Naive thymus-derived CD4-positive, alpha-beta T cell (primary cell): ENCODE data around the gene CIAO1. TPM values are rescaled to one million over a fixed set of nuclear protein-coding genes. Genes with fewer than 3 reads are reported as not detected.
"Not testable (repeated sequence)": the region's sequence is repeated elsewhere in the genome, so short reads cannot be mapped to it uniquely, and the experiment has no call there.

ENCODE experiments used
- ATAC-seq: fragments of 150-1000 bp; cut with Tn5 transposase; 2 replicates; pipeline ENCODE4 v1.10.0; 2021; ENCODE audit warnings: mild to moderate bottlenecking, moderate library complexity
- CTCF ChIA-PET: fragments of 350-600 bp; sonication (Branson Sonifier 250); formaldehyde crosslinking; loops from one replicate; lab custom pipeline; 2021; ENCODE audit warnings: antibody characterized with exemption; lab: Charles Lee
- POLR2A ChIA-PET: fragments of 350-600 bp; sonication (Branson Sonifier 250); formaldehyde crosslinking; loops from one replicate; lab custom pipeline; 2021; ENCODE audit warnings: antibody characterized with exemption, inconsistent platforms; lab: Charles Lee
- DNase-seq, 9 donors: peaks; one replicate each; pipeline versions ENCODE4 v3.0.0 to v3.0.0-alpha.2; 2020 to 2022; ENCODE audit warnings: mixed read lengths in 1 of 9
- H3K27ac ChIP-seq: one replicate; pipeline ENCODE4 v1.7.0; 2013; ENCODE audit warnings: mild to moderate bottlenecking, low read depth, low read length, moderate library complexity
- H3K27me3 ChIP-seq, 2 donors: one replicate each; pipeline ENCODE4 v1.7.0; 2013; ENCODE audit warnings: low read length in 2 of 2, mild to moderate bottlenecking in 2 of 2, moderate library complexity in 2 of 2; ENCODE audit not compliant: control insufficient read depth in 2 of 2, insufficient read depth in 2 of 2
- H3K36me3 ChIP-seq, 3 experiments: 1 replicate in 2 of 3; 2 replicates in 1 of 3; pipeline ENCODE4 v1.7.0; 2013; ENCODE audit warnings: low read length in 3 of 3, mild to moderate bottlenecking in 3 of 3, moderate library complexity in 1 of 3; ENCODE audit not compliant: insufficient read depth in 3 of 3, control insufficient read depth in 2 of 3
- H3K4me1 ChIP-seq, 2 donors: one replicate each; pipeline ENCODE4 v1.7.0; 2013; ENCODE audit warnings: low read length in 2 of 2, mild to moderate bottlenecking in 2 of 2, moderate library complexity in 1 of 2; ENCODE audit not compliant: control insufficient read depth in 2 of 2, insufficient read depth in 2 of 2
- H3K4me3 ChIP-seq: 2 replicates; pipeline ENCODE4 v1.7.0; 2013; ENCODE audit warnings: mild to moderate bottlenecking, low read length
- H3K9me3 ChIP-seq, 3 experiments: 1 replicate in 2 of 3; 2 replicates in 1 of 3; pipeline ENCODE4 v1.7.0; 2013; ENCODE audit warnings: low read length in 3 of 3; ENCODE audit not compliant: control insufficient read depth in 2 of 3
- H3K27ac Mint-ChIP-seq, 9 donors: one replicate each; pipeline ENCODE4 v1.8.0; 2020 to 2022; ENCODE audit warnings: mixed read lengths in 9 of 9, mild to moderate bottlenecking in 8 of 9, moderate library complexity in 5 of 9, inconsistent platforms in 2 of 9
- H3K27me3 Mint-ChIP-seq, 5 donors: one replicate each; pipeline ENCODE4 v1.8.0; 2021 to 2022; ENCODE audit warnings: mixed read lengths in 5 of 5, mild to moderate bottlenecking in 1 of 5
- H3K36me3 Mint-ChIP-seq, 5 donors: one replicate each; pipeline ENCODE4 v1.8.0; 2020 to 2022; ENCODE audit warnings: mixed read lengths in 5 of 5, mild to moderate bottlenecking in 3 of 5, inconsistent platforms in 1 of 5
- H3K4me1 Mint-ChIP-seq, 7 donors: one replicate each; pipeline ENCODE4 v1.8.0; 2020 to 2022; ENCODE audit warnings: mixed read lengths in 7 of 7, mild to moderate bottlenecking in 3 of 7, inconsistent platforms in 1 of 7
- H3K4me3 Mint-ChIP-seq, 10 donors: one replicate each; pipeline ENCODE4 v1.8.0; 2020 to 2022; ENCODE audit warnings: mild to moderate bottlenecking in 10 of 10, mixed read lengths in 10 of 10, moderate library complexity in 6 of 10, inconsistent platforms in 2 of 10
- H3K9me3 Mint-ChIP-seq, 11 donors: one replicate each; pipeline ENCODE4 v1.8.0; 2020 to 2022; ENCODE audit warnings: mixed read lengths in 11 of 11, mild to moderate bottlenecking in 4 of 11, inconsistent platforms in 1 of 11, moderate library complexity in 1 of 11
- intact Hi-C, 2 donors: fragments of 100-400 bp; cut with micrococcal nuclease; formaldehyde crosslinking; loops; one replicate each; pipeline ENCODE4 v1.15.1; 2023
- polyA plus RNA-seq, 2 donors: library from polyadenylated mRNA; unstranded; fragments of 300-500 nt; fragmentation: Illumina TruSeq; gene quantifications; one replicate each; pipeline ENCODE4 v1.2.3, GENCODE V29; 2021
- total RNA-seq, 6 experiments: library from RNA in 5 of 6; stranded (reverse) in 5 of 6; gene quantifications; 1 replicate in 5 of 6; 2 replicates in 1 of 6; pipeline ENCODE4 v1.2.3 and lab custom pipeline; 2021 to 2026

CIAO1 gene
- total and polyA plus RNA-seq, 7 experiments from 2014 or later: 62.1 to 115 (median 84.4) TPM

- no peak overlapping the region for H3K4me3 Mint-ChIP-seq
- H3K27me3 ChIP-seq: no peaks in the 10 kb centered on the region
- peak overlapping the region in 3 of 9 donors; percentile 28 to 59 (median 48) for H3K27ac Mint-ChIP-seq
- H3K9me3 ChIP-seq: no peaks in the 10 kb centered on the region
- POLR2A ChIA-PET: interaction anchor here (1.0 to 2.6 kb wide), 2 partner anchors 9 to 12 kb away, joined by 3 to 13 read pairs; partner anchors contain the start of gene TMEM127
- H3K36me3 Mint-ChIP-seq: peaks cover 10 to 40% (median 22%) of the 10 kb centered on the region in 5 donors
- H3K4me1 Mint-ChIP-seq: peaks cover 25 to 59% (median 40%) of the 10 kb centered on the region in 7 donors
- H3K4me3 ChIP-seq: no peak overlapping the region
- CTCF ChIA-PET: no interaction called here
- ATAC-seq (no peak), DNase-seq (no peak)
- intact Hi-C loops: no loop called here
- H3K9me3 Mint-ChIP-seq: no peaks in the 10 kb centered on the region
- H3K4me1 ChIP-seq: peaks cover 0 to 28% of the 10 kb centered on the region in 2 donors
- H3K27me3 Mint-ChIP-seq: no peaks in the 10 kb centered on the region
- H3K27ac ChIP-seq: no peak overlapping the region
- peaks cover 6 to 44% (median 16%) of the 10 kb centered on the region in 3 experiments for H3K36me3 ChIP-seq
Observed at GRCh38 chr2:96252526-96252925, 13.5 kb upstream of the CIAO1 start.

DNA sequence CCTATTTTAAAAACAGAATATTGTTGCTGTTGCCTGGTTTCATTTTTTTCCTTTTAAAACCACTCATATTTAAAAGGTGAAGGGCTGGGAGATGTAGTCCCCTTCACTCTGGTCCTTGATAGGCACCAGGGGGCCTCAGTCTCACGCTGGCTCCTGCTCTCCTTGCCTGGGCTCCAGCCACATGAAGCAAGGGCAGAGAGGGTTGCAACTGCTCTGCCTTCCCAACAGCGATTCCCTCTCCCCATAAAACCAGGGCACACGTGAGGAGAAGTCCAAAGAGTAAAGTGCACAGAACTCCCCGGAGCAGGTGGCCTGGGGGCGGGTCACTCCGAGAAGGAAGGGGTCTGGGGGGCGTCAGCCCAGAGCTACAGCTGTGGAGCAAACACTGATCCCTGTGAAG, 13.0 kb upstream of the CIAO1 start:
- Histone ChIP-seq H3K27ac (no peak overlapping the region), H3K9me3 (no peaks in the 10 kb centered on the region), H3K4me1 (peaks cover 0 to 33% of the 10 kb centered on the region in 2 donors), H3K36me3 (peaks cover 6 to 44% (median 16%) of the 10 kb centered on the region in 3 experiments), H3K27me3 (no peaks in the 10 kb centered on the region), H3K4me3 (no peak overlapping the region)
- ATAC-seq: no peak
- ChIA-PET POLR2A (interaction anchor here (1.0 to 2.6 kb wide), 2 partner anchors 8 to 11 kb away, joined by 3 to 13 read pairs; partner anchors contain the start of gene TMEM127), CTCF (no interaction called here)
- Mint-ChIP-seq H3K27me3 (no peaks in the 10 kb centered on the region), H3K4me1 (peaks cover 28 to 59% (median 38%) of the 10 kb centered on the region in 7 donors), H3K27ac (peak overlapping the region in 2 of 9 donors; percentile 7 to 46), H3K4me3 (no peak overlapping the region), H3K9me3 (no peaks in the 10 kb centered on the region), H3K36me3 (peaks cover 10 to 40% (median 22%) of the 10 kb centered on the region in 5 donors)
- DNase-seq: no peak
- intact Hi-C loops: no loop called here

- no peaks in the 10 kb centered on the region for H3K27me3 Mint-ChIP-seq
- H3K36me3 Mint-ChIP-seq: peaks cover 10 to 39% (median 22%) of the 10 kb centered on the region in 5 donors
- peaks cover 37 to 67% (median 53%) of the 10 kb centered on the region in 7 donors for H3K4me1 Mint-ChIP-seq
- DNase-seq (no peak), ATAC-seq (no peak)
- Histone ChIP-seq H3K36me3 (peaks cover 6 to 54% (median 16%) of the 10 kb centered on the region in 3 experiments), H3K27ac (no peak overlapping the region), H3K4me3 (no peak overlapping the region), H3K9me3 (no peaks in the 10 kb centered on the region), H3K4me1 (peaks cover 0 to 48% of the 10 kb centered on the region in 2 donors), H3K27me3 (no peaks in the 10 kb centered on the region)
- CTCF ChIA-PET: interaction anchor here (0.5 to 0.7 kb wide), 2 partner anchors 9 to 19 kb away, joined by 3 to 4 read pairs; no protein-coding TSS in a partner anchor
- H3K27ac Mint-ChIP-seq: peak overlapping the region in 5 of 9 donors; percentile 21 to 73 (median 46)
- H3K9me3 Mint-ChIP-seq: no peaks in the 10 kb centered on the region
- intact Hi-C loops: no loop called here
- POLR2A ChIA-PET: interaction anchor here (1.4 to 2.6 kb wide), 3 partner anchors 10 to 49 kb away, joined by 3 to 13 read pairs (median 5); partner anchors contain the start of genes STARD7 and TMEM127
- H3K4me3 Mint-ChIP-seq: peak overlapping the region in 1 of 10 donors; percentile 22
Observed at GRCh38 chr2:96254571-96254970, 11.5 kb upstream of the CIAO1 start.

DNA sequence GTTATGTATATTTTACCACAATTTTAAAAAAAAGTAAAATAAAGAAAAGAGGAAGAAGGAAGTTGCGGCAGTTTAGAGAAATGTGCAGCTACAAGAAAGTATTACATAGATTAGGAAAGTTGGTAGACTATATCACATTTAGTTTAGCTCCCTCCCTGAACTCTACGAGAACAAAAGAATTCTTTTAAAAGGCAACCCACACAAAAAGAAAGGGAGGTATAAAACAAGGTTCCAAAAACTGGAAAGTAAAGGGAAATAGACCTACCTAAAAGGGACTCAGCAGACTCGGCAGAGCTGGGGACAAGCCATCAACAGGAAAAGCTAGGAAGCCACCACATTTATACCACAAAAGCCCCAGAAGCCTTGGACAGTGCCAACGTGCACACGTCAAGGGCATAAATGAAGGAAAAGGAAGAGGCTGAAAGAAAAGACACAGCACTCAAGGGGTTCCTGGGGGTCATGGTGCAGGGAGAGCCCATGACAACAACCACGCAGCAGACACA, 9.4 kb upstream of the CIAO1 start:
- H3K4me3 Mint-ChIP-seq: peak overlapping the region; percentile 59 to 92 (median 76)
- H3K4me1 ChIP-seq: peaks cover 0 to 63% of the 10 kb centered on the region in 2 donors
- peaks cover 6 to 56% (median 16%) of the 10 kb centered on the region in 3 experiments for H3K36me3 ChIP-seq
- intact Hi-C loops: loop anchor here in 1 of 2 donors (1.0 to 2.0 kb wide), 2 partner anchors 10 to 48 kb away; partner anchors contain the start of genes CIAO1 and STARD7
- H3K27ac ChIP-seq: peak overlapping the region; percentile 69
- peaks cover 10 to 31% (median 22%) of the 10 kb centered on the region in 5 donors for H3K36me3 Mint-ChIP-seq
- DNase-seq: peak in 6 of 9 donors; percentile 23 to 62 (median 46)
- no peaks in the 10 kb centered on the region for H3K9me3 Mint-ChIP-seq
- no peaks in the 10 kb centered on the region for H3K27me3 Mint-ChIP-seq
- ChIA-PET CTCF (interaction anchor here (0.6 to 1.0 kb wide), 3 partner anchors 72 to 1124 kb away, joined by 3 to 8 read pairs (median 3); no protein-coding TSS in a partner anchor), POLR2A (interaction anchor here (0.7 to 2.7 kb wide), 7 partner anchors 10 to 74 kb away, joined by 3 to 12 read pairs (median 5); partner anchors contain the start of genes CIAO1, SNRNP200, STARD7 and TMEM127)
- peaks cover 41 to 80% (median 62%) of the 10 kb centered on the region in 7 donors for H3K4me1 Mint-ChIP-seq
- peak overlapping the region; percentile 18 for H3K4me3 ChIP-seq
- no peaks in the 10 kb centered on the region for H3K9me3 ChIP-seq
- H3K27ac Mint-ChIP-seq: peak overlapping the region; percentile 78 to 95 (median 92)
- peak; percentile 32 for ATAC-seq
- H3K27me3 ChIP-seq: no peaks in the 10 kb centered on the region

- ChIA-PET CTCF (interaction anchor here (0.6 kb wide), 1 partner anchor 16 kb away, joined by 4 read pairs; no protein-coding TSS in a partner anchor), POLR2A (interaction anchor here (0.6 to 2.7 kb wide), 3 partner anchors 9 to 49 kb away, joined by 3 to 12 read pairs (median 10); partner anchors contain the start of genes CIAO1, STARD7 and TMEM127)
- peak overlapping the region in 9 of 10 donors; percentile 9 to 92 (median 45) for H3K4me3 Mint-ChIP-seq
- H3K4me3 ChIP-seq, H3K27me3 Mint-ChIP-seq, DNase-seq, H3K9me3 Mint-ChIP-seq, H3K9me3 ChIP-seq, H3K27me3 ChIP-seq: not testable (repeated sequence)
- peak overlapping the region; percentile 69 for H3K27ac ChIP-seq
- peaks cover 0 to 45% (median 16%) of the 10 kb centered on the region in 3 experiments for H3K36me3 ChIP-seq
- peaks cover 7 to 28% (median 18%) of the 10 kb centered on the region in 5 donors for H3K36me3 Mint-ChIP-seq
- intact Hi-C loops: loop anchor here in 1 of 2 donors (2.0 kb wide), 1 partner anchor 49 kb away; the partner anchor contains the start of gene STARD7
- ATAC-seq: peak; percentile 20
- H3K27ac Mint-ChIP-seq: peak overlapping the region in 8 of 9 donors; percentile 82 to 95 (median 92)
- H3K4me1 Mint-ChIP-seq: peaks cover 48 to 90% (median 72%) of the 10 kb centered on the region in 7 donors
- peaks cover 0 to 70% of the 10 kb centered on the region in 2 donors for H3K4me1 ChIP-seq
Observed at GRCh38 chr2:96257744-96258143, 8.3 kb upstream of the CIAO1 start.
